Neural crest cell (in vitro differentiated cells): ENCODE measurements around the gene SMIM14. TPM values are rescaled to one million over a fixed set of nuclear protein-coding genes. Genes with fewer than 3 reads are reported as not detected.
"Not testable (repeated sequence)": the region's sequence is repeated elsewhere in the genome, so short reads cannot be mapped to it uniquely, and the experiment has no call there.

Experiments used
- DNase-seq: peaks from one replicate; pipeline ENCODE4 v3.0.0; 2021; ENCODE audit warnings: low read depth, mixed read lengths, low spot score
- H3K27ac Mint-ChIP-seq: one replicate; pipeline ENCODE4 v1.8.0; 2021; ENCODE audit warnings: mild to moderate bottlenecking, mixed read lengths; ENCODE audit not compliant: unreplicated experiment
- H3K27me3 Mint-ChIP-seq: 2 replicates; pipeline ENCODE4 v1.8.0; 2021; ENCODE audit warnings: low read depth, mild to moderate bottlenecking, mixed read lengths
- H3K36me3 Mint-ChIP-seq: 2 replicates; pipeline ENCODE4 v1.8.0; 2021; ENCODE audit warnings: low read depth, mild to moderate bottlenecking, mixed read lengths
- H3K4me1 Mint-ChIP-seq: 2 replicates; pipeline ENCODE4 v1.8.0; 2021; ENCODE audit warnings: mixed read lengths
- H3K4me3 Mint-ChIP-seq: one replicate; pipeline ENCODE4 v1.8.0; 2021; ENCODE audit warnings: mild to moderate bottlenecking, mixed read lengths
- H3K9me3 Mint-ChIP-seq: 2 replicates; pipeline ENCODE4 v1.8.0; 2021; ENCODE audit warnings: mixed read lengths
- long read RNA-seq: library from polyadenylated mRNA; unstranded; transcript quantifications from one replicate; pipeline ENCODE4 v2.0.0, GENCODE V29; 2020
- total RNA-seq: library from RNA; stranded (reverse); gene quantifications from 2 replicates; pipeline ENCODE4 v1.2.1, GENCODE V29; 2021
- TF ChIP-seq, protein P1 (sequence below): fragments of 200-600 bp; sonication (generic); conservative IDR thresholded peaks from 2 replicates; pipeline ENCODE4 v1.5.0; 2021; ENCODE audit warnings: antibody characterized with exemption, mild to moderate bottlenecking

SMIM14 gene
- total RNA-seq: 7.9 and 9.8 TPM in 2 replicates
- long read RNA-seq, full-length matches to known transcripts: 33 of 34 reads
- long read RNA-seq, partial matches to known transcripts: 0 of 34 reads
- long read RNA-seq, other reads (novel, unspliced or antisense): 1 of 34 reads

DNA sequence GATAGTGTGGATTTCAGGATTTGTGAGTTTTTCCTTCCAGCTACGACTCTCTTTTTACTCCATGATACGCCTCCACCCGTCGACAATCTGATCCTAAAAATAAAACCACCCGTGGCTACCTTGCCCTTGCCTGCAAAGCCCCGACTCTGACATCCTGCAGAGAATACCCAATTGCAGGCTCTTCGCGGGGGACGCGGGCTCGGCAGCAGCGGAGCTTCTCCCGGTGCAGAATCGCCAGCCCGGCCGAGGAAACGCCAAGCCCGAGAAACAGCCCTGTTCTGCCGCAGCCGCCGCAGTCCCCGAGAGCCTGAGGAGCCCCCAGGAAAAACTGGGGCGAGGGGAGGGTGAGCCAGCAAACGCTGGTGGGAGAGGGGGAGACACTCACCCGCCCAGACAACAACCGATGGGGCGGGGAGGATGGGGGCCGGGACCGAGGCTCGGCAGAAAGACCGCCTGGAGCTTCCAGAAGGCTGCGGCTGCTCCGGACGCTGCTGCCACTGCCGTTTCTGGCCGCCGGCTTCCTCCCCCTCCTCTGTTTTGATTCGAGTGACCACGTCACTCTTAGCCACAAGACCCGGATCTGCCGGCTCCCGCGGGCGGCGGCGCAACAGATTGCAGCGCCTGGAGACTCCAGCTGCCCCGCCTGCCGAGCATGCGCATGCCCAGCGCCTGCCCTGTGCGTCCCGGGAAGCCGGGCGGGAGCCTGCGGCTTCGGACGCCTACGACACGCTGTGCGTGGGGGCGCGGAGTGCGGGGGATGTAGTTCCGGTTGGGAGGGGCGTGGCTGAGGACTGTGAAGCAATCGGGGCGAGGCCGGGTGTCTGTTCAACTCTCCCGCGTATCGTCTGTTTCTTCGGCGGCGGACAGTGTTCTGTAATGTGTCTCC, at the start of gene SMIM14:
Gene SMIM14 (minus strand): TSS at position 512 of the 886 bp plus-strand sequence. CDS start 33,720 bp downstream, outside the sequence.
- peak; percentile 97 for DNase-seq
- Mint-ChIP-seq H3K9me3 (no peaks in the 10 kb centered on the region), H3K27me3 (peaks cover 2% of the 10 kb centered on the region), H3K27ac (peak within 1 kb of the TSS; percentile 97), H3K4me1 (peaks cover 28% of the 10 kb centered on the region), H3K4me3 (peak within 1 kb of the TSS; percentile 88), H3K36me3 (no peaks in the 10 kb centered on the region)
- TF ChIP-seq, protein P1, sequence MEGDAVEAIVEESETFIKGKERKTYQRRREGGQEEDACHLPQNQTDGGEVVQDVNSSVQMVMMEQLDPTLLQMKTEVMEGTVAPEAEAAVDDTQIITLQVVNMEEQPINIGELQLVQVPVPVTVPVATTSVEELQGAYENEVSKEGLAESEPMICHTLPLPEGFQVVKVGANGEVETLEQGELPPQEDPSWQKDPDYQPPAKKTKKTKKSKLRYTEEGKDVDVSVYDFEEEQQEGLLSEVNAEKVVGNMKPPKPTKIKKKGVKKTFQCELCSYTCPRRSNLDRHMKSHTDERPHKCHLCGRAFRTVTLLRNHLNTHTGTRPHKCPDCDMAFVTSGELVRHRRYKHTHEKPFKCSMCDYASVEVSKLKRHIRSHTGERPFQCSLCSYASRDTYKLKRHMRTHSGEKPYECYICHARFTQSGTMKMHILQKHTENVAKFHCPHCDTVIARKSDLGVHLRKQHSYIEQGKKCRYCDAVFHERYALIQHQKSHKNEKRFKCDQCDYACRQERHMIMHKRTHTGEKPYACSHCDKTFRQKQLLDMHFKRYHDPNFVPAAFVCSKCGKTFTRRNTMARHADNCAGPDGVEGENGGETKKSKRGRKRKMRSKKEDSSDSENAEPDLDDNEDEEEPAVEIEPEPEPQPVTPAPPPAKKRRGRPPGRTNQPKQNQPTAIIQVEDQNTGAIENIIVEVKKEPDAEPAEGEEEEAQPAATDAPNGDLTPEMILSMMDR: no peak

DNA sequence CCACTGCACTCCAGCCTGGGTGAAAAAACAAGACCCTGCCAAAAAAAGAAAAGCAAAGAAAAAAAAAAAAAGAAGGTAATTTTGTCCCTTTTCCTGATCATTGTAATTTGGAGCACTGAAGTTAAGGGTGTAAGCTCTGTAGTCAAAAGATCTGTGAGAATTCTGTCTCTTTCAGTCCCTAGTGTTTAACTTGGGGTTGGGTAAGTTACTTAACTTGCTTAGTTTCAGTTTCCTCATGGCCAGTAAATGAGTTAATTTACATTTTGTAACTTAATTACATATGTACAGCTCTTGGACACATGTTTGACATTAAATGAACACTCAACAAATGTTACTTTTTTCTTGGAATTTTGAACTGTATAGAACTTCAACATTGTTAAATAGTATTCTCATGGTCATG, 48.3 kb upstream of the SMIM14 start:
- TF ChIP-seq, protein P1: no peak
- Mint-ChIP-seq H3K4me3 (no peak overlapping the region), H3K4me1 (no peaks in the 10 kb centered on the region), H3K36me3 (no peaks in the 10 kb centered on the region), H3K27me3 (no peaks in the 10 kb centered on the region), H3K9me3 (peaks cover 4% of the 10 kb centered on the region), H3K27ac (no peak overlapping the region)
- no peak for DNase-seq

DNA sequence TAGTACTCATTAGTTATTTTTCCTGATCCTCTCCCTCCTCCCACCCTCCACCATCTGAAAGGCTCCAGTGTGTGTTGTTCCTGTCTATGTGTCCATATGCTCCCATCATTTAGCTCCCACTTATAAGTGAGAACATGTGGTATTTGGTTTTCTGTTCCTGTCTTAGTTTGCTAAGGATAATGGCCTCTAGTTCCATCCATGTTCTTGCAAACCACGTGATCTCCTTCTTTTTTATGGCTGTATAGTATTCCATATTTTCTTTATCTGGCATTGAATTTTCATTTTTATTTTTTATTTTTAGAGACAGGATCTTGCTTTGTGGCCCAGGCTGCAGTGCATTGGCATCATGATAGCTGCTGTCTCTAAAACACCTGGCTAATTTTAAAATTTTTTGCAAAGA, 47.3 kb upstream of the SMIM14 start:
- Mint-ChIP-seq H3K36me3 (no peaks in the 10 kb centered on the region), H3K27ac (no peak overlapping the region), H3K4me1 (peaks cover 3% of the 10 kb centered on the region), H3K4me3 (no peak overlapping the region), H3K9me3 (peaks cover 4% of the 10 kb centered on the region), H3K27me3 (no peaks in the 10 kb centered on the region)
- no peak for DNase-seq
- TF ChIP-seq, protein P1: no peak

DNA sequence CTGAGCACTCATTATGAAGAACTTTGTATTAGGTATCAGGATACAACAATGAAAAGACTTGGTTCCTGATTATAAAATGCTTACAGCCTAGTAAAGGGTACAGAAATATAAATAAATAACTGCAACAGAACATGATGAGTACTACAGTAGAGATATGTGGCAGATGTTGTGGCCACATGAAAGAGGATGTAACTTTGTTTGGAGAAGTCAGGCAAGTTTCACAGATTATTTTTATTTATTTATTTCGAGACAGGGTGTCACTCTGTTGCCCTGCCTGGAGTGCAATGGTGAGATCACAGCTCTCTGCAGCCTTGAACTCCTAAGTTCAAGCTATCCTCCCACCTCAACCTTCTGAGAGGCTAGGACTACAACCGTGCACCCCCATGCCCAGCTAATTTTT, 43.5 kb upstream of the SMIM14 start:
- TF ChIP-seq, protein P1: no peak
- Mint-ChIP-seq H3K4me3 (no peak overlapping the region), H3K36me3 (no peaks in the 10 kb centered on the region), H3K4me1 (peaks cover 4% of the 10 kb centered on the region), H3K27me3 (peaks cover 3% of the 10 kb centered on the region), H3K9me3 (peaks cover 8% of the 10 kb centered on the region), H3K27ac (no peak overlapping the region)
- DNase-seq: no peak

DNA sequence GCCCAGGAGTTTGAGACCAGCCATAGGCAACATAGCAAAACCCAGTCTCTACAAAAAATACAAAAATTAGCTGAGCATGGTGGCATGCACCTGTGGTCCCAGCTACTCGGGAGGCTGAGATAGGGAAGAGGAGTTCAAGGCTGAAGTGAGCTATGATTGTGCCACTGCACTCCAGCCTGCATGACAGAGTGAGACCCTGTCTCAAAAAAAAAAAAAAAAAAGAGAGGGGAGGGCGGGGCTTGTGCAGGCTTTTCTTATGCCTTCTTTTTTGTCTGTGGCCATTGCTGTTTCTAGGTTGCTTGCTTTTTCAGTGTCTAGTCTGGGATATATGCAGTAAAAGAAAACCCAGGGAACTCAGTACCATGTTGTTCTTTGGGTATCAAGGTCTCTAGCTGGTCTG, 42.3 kb upstream of the SMIM14 start:
- not testable (repeated sequence) for H3K4me1 Mint-ChIP-seq, H3K27me3 Mint-ChIP-seq, H3K9me3 Mint-ChIP-seq, H3K36me3 Mint-ChIP-seq, H3K27ac Mint-ChIP-seq, H3K4me3 Mint-ChIP-seq, DNase-seq

DNA sequence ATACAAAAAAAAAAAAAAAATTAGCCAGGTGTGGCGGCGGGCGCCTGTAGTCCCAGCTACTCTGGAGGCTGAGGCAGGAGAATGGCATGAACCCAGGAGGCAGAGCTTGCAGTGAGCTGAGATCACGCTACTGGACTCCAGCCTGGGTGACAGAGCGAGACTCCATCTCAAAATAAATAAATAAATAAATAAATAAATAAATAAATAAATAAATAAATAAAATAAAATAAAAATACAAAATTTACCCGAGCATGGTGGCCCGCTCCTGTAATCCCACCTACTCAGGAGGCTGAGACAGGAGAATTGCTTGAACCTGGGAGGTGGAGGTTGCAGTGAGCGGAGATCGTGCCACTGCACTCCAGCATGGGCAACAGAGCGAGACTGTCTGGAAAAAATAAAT, 37.0 kb upstream of the SMIM14 start:
- not testable (repeated sequence) for H3K4me3 Mint-ChIP-seq, H3K36me3 Mint-ChIP-seq, H3K9me3 Mint-ChIP-seq, H3K27me3 Mint-ChIP-seq, H3K4me1 Mint-ChIP-seq, H3K27ac Mint-ChIP-seq, DNase-seq

DNA sequence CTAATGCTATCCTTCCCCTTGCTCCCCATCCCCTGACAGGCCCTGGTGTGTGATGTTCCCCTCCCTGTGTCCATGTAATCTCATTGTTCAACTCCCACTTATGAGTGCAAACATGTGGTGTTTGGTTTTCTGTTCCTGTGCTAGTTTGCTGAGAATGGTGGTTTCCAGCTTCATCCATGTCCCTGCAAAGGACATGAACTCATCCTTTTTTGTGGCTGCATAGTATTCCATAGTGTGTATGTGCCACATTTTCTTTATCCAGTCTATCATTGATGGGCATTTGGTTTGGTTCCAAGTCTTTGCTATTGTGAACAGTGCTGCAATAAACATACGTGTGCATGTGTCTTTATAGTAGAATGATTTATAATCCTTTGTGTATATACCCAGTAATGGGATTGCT, 31.6 kb upstream of the SMIM14 start:
- H3K36me3 Mint-ChIP-seq, H3K27me3 Mint-ChIP-seq, H3K4me3 Mint-ChIP-seq, H3K27ac Mint-ChIP-seq, DNase-seq, H3K9me3 Mint-ChIP-seq, H3K4me1 Mint-ChIP-seq: not testable (repeated sequence)
